Stimulated activated naive CD4-positive, alpha-beta T cell (primary cell): Measurements from ENCODE around the gene CCDC7.
"Not testable (repeated sequence)": the region's sequence is repeated elsewhere in the genome, so short reads cannot be mapped to it uniquely, and the experiment has no call there.

Source experiments
- DNase-seq, 6 experiments: peaks; one replicate each; lab custom pipeline; 2025; lab: John Stamatoyannopoulos, UW

Gene CCDC7

GRCh38 chr10:32445740-32446535 lies at the start of gene CCDC7:
Gene CCDC7 (plus strand): TSS chr10:32446140. CDS start chr10:32451643, 5,503 bp downstream.
- peak; percentile 73 to 90 (median 84) for DNase-seq

- DNase-seq, result not testable (repeated sequence)
Observed at GRCh38 chr10:32397163-32397562, 48.8 kb upstream of the CCDC7 start.

DNA sequence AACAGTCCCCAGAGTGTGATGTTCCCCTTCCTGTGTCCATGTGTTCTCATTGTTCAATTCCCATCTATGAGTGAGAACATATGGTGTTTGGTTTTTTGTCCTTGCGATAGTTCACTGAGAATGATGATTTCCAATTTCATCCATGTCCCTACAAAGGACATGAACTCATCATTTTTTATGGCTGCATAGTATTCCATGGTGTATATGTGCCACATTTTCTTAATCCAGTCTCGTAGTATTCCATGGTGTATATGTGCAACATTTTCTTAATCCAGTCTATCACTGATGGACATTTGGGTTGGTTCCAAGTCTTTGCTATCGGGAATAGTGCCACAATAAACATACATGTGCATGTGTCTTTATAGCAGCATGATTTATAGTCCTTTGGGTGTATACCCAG lies 46.2 kb upstream of the CCDC7 start:
- DNase-seq, result not testable (repeated sequence)

DNA sequence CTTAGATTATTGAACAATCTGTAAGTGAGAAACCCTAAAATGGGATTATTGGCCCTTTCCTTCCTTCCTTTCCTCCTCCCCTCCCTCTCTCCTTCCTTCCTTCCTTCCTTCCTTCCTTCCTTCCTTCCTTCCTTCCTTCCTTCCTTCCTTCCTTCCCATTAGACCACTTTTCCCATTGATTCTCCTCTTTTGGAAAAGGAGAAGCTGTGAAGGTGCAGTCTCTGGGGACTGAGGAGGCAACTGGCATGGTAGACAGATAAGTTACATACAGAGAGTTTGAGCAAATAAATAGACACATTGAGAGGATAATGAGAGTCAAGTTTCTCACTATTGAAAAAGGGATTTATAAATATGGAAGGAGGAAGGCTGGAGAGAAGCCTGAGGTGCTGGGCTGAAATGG lies 45.0 kb upstream of the CCDC7 start:
- no peak for DNase-seq

DNA sequence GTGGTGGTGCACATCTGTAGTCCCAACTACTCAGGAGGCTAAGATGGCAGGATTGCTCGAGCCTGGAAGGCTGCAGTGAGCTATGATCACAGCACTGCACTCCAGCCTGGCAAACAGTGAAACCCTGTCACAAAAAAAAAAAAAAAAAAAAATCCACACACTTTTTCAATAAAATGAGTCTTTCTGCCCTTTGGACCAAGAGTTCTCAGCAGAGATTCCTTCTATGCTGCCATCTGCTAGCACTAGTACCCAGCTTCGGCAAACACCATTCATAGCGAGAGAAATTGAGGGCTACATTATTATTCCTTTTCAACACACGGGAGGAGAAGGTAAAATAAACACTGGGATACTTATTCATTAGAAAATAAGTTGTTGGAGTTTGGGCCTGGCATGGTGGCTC lies 43.4 kb upstream of the CCDC7 start:
- DNase-seq, result no peak

DNA sequence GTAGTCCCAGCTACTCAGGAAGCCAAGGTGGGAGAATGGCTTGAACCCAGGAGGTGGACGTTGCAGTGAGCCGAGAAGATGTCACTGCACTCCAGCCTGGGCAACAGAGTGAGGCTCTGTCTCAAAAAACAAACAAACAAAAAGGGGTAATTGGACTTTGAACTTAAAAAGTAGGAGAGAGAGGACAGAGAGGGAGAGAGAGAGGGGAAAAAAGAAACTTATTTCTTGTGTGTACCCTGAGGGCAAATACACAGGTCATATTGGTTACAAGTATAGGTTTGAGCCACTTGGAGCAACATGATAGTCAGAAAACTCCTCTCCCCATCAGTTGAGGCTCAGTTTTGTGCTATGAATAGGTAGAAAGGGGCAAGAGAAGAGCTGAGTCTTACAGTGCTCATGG lies 42.8 kb upstream of the CCDC7 start:
- DNase-seq, result no peak

GRCh38 chr10:32408690-32409089 lies 37.2 kb upstream of the CCDC7 start:
- DNase-seq, result no peak

DNA sequence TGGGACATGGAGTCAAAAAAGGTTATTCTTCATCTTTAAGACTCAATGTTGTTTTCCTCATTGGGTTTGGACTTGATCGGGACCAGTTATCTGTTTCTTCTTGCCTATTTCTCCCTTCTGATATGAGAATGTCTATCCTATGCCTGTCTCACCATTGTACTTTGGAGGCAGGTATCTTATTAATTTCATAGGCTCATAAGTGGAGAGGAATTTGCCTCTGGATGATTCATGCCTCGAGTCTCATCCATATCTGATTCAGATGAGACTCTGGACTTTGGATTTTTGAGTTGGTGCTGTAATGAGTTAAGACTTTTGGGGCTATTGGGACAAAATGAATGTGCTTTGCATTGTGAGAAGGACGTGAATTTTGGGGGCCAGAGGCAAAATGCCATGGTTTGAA lies 36.2 kb upstream of the CCDC7 start:
- no peak for DNase-seq

GRCh38 chr10:32410569-32410968 lies 35.4 kb upstream of the CCDC7 start:
- DNase-seq, result no peak

- DNase-seq, result no peak
Observed at GRCh38 chr10:32411797-32412498, 34.0 kb upstream of the CCDC7 start.

- DNase-seq, result no peak
Observed at GRCh38 chr10:32412499-32412853, 33.5 kb upstream of the CCDC7 start.

- no peak for DNase-seq
Observed at GRCh38 chr10:32413513-32413912, 32.4 kb upstream of the CCDC7 start.

- no peak for DNase-seq
Observed at GRCh38 chr10:32415361-32415760, 30.6 kb upstream of the CCDC7 start.

DNA sequence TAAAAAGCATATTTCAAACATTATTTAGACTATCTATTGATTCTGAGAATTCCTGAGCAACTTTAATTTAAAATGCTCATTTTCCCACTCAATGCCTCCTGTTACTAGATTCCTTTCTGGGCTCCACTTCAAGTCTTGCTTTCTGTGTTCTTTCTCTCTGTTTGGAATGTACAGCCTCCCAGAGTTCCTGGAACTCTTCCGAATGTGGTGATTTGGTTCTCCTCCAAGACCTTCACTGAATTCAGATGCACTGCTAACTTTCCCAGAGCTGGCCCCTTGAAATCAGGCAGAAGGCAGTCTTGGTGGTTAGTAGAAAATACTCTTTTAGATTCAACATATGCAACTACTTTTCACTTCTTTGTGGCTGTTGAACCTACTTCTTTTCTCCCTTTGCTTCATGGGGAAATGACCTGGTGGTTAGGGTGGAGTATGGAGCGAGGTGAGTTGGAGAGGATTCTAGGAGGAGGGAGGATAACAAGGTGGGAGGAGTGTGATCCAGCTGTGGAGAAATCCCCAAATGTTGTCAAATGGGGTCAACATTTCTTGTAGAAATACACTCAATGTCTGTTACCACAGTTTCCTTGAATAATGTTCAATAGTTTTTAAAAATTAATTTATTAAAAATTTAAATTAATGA lies 27.9 kb upstream of the CCDC7 start:
- DNase-seq, result no peak

DNA sequence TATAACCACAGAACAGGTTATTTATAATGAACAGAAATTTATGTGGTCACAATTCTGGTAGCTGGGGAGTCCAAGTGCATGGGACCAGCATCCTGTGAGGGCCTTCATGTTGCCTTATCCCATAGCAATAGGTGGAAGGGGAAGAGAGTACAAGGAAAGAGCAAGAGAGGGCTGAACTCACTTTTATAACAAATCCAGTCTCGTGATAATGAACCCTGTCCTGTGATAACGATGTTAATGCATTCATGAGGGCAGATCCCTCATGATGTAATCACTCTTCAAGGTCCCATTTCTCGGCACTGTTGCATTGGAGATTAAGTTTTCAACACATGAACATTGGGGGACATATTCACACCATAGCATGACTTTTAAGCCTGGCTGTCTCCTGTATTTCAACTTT lies 27.4 kb upstream of the CCDC7 start:
- no peak for DNase-seq

DNA sequence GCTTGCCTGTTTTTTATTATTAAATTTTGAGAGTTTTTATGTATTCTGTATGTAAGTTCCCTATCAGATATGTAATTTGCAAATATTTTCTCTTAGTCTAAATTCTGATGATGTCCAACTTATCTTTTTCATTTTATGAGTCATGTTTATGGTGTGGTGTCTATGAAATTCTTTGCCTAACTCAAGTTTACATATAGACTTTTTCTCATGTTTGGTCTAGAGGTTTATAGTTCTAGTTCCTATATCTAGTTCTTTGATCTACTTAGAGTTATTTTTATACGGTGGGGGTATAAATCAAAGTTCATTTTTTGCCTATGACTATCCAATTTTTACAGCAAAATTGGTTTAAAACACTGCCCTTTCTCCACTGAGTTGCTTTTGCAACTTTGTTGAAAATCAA lies 26.3 kb upstream of the CCDC7 start:
- no peak for DNase-seq

GRCh38 chr10:32426186-32426585 lies 19.8 kb upstream of the CCDC7 start:
- DNase-seq, result no peak

GRCh38 chr10:32433542-32433941 lies 12.4 kb upstream of the CCDC7 start:
- DNase-seq, result peak in 3 of 6 experiments; percentile 19 to 42 (median 26)

GRCh38 chr10:32436215-32436614 lies 9.7 kb upstream of the CCDC7 start:
- DNase-seq, result no peak

DNA sequence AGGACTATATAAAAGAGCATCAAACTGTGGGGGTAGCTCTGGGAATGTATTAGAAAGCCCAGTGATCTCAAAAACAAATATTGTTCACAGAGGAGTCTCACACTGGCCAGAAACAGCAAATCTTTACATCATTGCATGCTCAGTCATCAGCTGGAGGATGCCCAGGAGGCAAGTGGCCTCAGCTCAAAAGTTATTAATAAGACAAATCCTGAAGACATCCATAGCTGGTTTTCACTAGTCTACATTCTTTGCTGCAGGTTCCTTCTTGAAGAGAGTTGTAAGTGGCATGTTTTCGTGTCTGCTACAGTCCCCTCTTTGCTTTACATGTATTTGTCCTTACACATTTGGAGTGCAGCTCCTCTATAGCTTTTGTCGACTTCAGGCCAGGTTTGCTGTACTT lies 8.6 kb upstream of the CCDC7 start:
- DNase-seq, result no peak

GRCh38 chr10:32445036-32445435 lies 904 bp upstream of the CCDC7 start:
- DNase-seq, result no peak

- DNase-seq, result peak in 2 of 6 experiments; percentile 6 to 33
Observed at GRCh38 chr10:32446536-32447406, 831 bp downstream of the CCDC7 start.
